ENCODE results near the gene TENM3.

DNA sequence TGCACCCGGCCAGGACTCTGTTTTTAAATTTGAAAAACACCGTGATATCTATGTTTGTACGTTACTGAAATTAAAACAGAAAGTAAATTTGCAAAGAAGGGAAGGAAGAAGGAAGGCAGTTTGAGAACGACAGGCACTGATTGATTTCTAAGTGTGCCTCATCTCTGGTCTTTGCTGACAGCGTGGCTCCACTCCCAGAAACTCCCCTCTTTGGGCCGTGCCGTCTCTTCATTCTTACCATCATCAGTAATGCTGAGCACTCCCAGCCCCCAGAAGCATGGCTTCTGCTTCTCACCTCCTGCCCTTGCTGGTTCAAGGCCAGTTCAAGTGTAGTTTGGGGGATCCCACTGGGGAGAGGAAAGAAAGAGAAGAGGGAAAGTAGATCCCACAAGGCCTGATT is 85.3 kb downstream of the TENM3 start:
- TF ChIP-seq, protein P1, sequence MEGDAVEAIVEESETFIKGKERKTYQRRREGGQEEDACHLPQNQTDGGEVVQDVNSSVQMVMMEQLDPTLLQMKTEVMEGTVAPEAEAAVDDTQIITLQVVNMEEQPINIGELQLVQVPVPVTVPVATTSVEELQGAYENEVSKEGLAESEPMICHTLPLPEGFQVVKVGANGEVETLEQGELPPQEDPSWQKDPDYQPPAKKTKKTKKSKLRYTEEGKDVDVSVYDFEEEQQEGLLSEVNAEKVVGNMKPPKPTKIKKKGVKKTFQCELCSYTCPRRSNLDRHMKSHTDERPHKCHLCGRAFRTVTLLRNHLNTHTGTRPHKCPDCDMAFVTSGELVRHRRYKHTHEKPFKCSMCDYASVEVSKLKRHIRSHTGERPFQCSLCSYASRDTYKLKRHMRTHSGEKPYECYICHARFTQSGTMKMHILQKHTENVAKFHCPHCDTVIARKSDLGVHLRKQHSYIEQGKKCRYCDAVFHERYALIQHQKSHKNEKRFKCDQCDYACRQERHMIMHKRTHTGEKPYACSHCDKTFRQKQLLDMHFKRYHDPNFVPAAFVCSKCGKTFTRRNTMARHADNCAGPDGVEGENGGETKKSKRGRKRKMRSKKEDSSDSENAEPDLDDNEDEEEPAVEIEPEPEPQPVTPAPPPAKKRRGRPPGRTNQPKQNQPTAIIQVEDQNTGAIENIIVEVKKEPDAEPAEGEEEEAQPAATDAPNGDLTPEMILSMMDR (IDR thresholded peaks at IDR 0.05; ENCODE audit: insufficient read depth, low read length, poor library complexity, severe bottlenecking), result no peak
- no peak for TF ChIP-seq EZH2phosphoT487 (conservative IDR thresholded peaks at IDR 0.05; ENCODE audit: low read length)
